ENCODE results near the gene GALNT10.
A peak's percentile ranks its signal among the peaks of the same experiment; 100 is the strongest.

Gene GALNT10

DNA sequence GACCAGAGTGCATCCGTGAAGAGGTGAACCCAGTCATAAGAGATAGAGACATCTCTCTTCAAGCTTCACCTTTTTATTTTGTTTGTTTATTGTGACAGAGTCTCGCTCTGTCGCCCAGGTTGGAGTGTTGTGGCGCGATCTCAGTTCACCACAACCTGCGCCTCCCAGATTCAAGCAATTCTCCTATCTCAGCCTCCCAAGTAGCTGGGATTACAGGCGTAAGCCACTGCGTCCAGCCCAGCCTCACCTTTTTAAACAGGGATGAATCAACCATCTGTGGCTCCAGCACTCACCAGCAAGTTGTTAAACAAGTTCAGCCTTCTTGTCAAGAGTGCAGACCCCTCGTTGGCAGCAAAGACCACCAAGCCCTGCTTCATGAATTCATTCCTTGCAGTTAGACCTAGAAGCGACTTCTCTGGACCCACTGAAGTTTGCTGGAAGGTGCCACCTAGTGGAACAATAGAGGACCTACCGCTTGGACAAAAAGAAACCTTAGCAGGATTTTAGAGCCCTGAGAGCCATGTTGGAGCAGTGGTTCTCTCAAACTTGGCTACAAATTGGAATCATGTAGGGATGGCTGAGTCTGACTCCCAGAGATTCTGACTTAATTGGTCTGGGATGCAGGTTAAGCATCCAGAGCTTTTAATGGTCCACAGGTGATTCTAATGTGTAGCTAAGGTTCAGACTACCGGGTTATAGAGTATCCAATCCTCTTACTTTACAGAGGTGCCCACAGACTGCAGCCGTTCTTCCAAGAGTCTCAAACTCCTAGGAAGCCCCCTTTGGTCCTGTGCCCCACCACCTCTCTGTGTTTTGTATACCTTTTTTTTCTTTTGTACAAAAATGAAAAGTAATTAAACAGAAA lies 10.5 kb upstream of the GALNT10 start:
- peak; percentile 49 for DNase-seq

GRCh38 chr5:154181161-154181560 lies 9.4 kb upstream of the GALNT10 start:
- DNase-seq = no peak

GRCh38 chr5:154189256-154189818 lies 1.2 kb upstream of the GALNT10 start:
- no peak for DNase-seq

- DNase-seq = peak; percentile 88
These were observed 526 bp upstream of the GALNT10 start for GRCh38 chr5:154189819-154190594.

- DNase-seq = peak; percentile 30
These were observed 1.1 kb downstream of the GALNT10 start for GRCh38 chr5:154191467-154192261.

DNA sequence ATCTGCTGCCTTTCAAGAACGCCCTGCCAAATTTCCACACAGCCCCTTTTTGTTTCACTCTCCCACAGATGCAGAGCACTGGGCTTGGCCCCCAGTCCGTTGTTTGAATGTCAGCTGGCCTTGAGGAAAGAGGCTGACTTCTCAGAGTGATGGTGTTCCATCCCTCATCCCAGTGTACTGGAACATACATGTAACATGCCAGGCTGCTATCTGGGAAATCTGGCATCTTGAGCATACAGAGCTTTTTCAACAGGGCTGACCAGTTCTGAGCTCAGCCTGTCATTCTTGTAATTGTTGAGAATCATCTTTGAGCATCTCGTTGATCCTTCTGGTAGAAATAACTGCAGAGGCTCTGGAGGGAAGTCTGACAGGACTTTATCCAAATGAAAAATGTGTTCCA lies 2.8 kb downstream of the GALNT10 start:
- DNase-seq = peak; percentile 64

- no peak for DNase-seq
These were observed 3.2 kb downstream of the GALNT10 start for GRCh38 chr5:154193701-154194121.

DNA sequence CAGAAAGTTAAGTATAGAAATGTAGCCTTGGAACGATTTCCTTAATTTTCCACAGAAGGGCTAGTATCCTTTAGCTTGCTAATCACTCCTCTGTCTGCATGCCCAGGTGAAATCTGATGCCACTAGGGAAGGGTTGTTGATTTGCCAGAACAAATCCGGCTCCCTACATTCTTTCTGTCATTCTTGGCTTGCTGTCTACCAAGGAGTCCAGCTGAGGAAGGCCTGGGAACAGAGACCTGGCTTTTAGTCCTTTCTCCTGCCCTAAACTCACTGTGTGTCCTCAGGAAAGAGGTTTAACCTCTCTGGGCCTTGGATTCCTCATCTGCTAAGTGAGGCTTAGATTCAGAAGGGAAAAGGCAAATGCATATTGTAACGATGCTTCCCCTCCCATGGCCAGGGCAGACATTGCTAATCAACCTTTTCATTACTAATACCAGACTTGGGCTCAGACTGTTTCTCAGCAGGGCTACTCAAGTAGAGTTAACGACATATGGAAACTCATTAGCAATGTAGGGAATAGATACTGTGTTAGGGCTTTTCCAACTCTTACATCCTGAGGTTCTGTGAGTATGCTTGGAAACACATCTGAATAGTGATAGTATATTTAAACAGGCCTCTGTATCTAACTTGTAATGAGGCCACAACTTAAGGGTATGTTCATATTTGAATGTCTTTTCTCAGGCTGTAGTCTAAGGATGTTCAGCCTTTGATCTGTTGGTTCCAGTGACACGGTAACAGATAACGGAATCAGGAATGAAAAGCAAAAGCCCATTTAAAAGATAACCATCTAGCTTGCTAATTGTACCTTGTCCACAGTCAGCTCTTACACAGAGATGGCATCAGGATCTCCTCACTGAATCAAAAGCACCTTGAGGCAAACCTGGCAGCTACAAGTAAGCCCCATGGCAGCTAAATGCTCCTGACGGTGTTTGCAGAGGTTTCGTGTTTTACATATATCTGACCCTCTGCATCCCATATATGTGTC lies 4.1 kb downstream of the GALNT10 start:
- peak; percentile 72 for DNase-seq

GRCh38 chr5:154196281-154196680 lies 5.7 kb downstream of the GALNT10 start:
- DNase-seq = no peak

GRCh38 chr5:154196955-154197652 lies 6.6 kb downstream of the GALNT10 start:
- DNase-seq = no peak

- DNase-seq = no peak
These were observed 7.4 kb downstream of the GALNT10 start for GRCh38 chr5:154197801-154198491.

DNA sequence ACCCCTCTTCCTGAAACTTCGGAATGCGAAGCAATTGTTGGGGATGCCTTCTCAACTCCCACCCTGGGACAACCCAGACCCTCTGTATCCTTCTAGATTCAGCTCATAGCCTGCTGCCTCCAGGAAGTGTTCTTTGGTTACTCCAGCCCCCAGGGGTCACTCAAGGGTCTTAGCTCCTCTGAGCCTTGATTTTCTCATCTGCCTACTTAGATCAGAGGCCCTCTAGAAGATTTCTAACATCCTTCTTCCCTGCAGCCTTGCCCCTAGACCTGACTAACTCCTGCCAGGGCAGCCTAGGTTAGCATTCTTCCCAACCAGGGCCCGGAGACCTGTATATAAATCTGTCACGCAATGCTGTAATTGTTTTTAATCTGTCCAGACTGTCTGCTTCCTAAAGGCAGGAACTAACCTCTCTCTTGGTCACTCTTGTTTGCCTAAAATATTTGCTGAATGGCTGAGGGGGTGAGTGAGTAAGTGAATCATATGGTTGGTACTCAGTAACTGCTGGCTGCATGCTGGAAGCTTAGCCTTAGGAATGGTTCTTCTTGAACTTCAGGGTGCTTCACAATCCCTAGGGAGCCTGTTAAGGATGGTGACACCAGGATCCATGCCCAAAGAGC lies 8.2 kb downstream of the GALNT10 start:
- DNase-seq = no peak

DNA sequence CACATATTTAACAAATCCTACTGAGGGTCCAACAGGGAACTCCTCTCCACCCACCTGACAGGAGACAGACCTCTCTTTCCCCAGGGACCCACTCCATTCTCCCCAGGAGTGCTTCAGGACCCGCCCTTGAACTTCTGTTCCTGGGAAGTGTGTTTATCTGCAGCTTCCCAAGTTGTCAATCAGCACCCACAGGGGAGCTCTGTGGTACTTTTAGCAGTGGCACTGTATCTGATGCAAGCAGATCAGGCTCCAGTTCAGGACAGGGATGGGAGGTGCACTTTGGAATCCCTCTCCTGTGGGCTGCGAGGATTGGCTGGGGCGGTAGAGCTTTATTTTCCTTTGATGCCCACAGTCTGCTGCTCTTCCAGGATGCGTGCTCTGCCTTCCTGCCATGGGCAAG lies 8.7 kb downstream of the GALNT10 start:
- no peak for DNase-seq

- DNase-seq = no peak
These were observed 9.2 kb downstream of the GALNT10 start for GRCh38 chr5:154199671-154200220.

DNA sequence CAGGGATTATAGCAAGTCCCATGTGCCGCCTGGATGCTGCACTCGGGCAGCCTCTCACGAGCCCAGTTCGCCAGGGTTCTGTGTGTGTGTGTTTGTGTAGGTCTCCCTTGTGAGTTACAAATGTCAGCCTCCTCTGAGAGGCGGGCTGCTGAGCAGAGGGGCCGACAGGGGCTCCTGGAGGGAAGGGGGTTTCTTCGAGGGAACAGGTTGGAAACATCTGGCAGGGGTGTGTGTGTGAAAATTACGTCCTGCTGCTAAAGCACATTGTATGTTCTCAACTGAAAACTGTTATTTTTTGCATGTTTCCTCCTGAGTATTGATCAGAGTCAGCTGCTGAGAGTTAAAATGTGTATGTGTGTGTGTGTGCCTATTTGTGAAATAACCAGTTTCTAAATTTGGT lies 9.7 kb downstream of the GALNT10 start:
- DNase-seq = no peak

- no peak for DNase-seq
These were observed 10.7 kb downstream of the GALNT10 start for GRCh38 chr5:154201108-154201769.

- no peak for DNase-seq
These were observed 12.1 kb downstream of the GALNT10 start for GRCh38 chr5:154202379-154203260.

Data from femur (tissue), 1 donor.